Activated CD8-positive, alpha-beta T cell treated with anti-CD3 and anti-CD28 coated beads for 36 hours (primary cell): ENCODE data around the gene FUCA2. TPM values are rescaled to one million over a fixed set of nuclear protein-coding genes. Genes with fewer than 3 reads are reported as not detected.

Experiments
- ATAC-seq: fragments of 200-7000 bp; cut with Tn5 transposase; one replicate; pipeline ENCODE4 v1.10.0; 2021; ENCODE audit warnings: mild to moderate bottlenecking, moderate library complexity
- CTCF ChIA-PET: fragments of 350-600 bp; sonication (Branson Sonifier 250); formaldehyde crosslinking; loops from one replicate; lab custom pipeline; 2021; ENCODE audit warnings: antibody characterized with exemption; lab: Charles Lee
- POLR2A ChIA-PET: fragments of 350-600 bp; sonication (Branson Sonifier 250); formaldehyde crosslinking; loops from one replicate; lab custom pipeline; 2021; ENCODE audit warnings: antibody characterized with exemption; lab: Charles Lee
- DNase-seq: peaks from one replicate; pipeline ENCODE4 v3.0.0-alpha.2; 2020
- H3K27ac Mint-ChIP-seq: one replicate; pipeline ENCODE4 v1.8.0; 2021; ENCODE audit warnings: mild to moderate bottlenecking, mixed read lengths
- H3K27me3 Mint-ChIP-seq: one replicate; pipeline ENCODE4 v1.8.0; 2021; ENCODE audit warnings: mixed read lengths
- H3K36me3 Mint-ChIP-seq: one replicate; pipeline ENCODE4 v1.8.0; 2021; ENCODE audit warnings: low read depth, mixed read lengths
- H3K4me1 Mint-ChIP-seq: one replicate; pipeline ENCODE4 v1.8.0; 2021; ENCODE audit warnings: low read depth, mixed read lengths
- H3K4me3 Mint-ChIP-seq: one replicate; pipeline ENCODE4 v1.8.0; 2021; ENCODE audit warnings: mild to moderate bottlenecking, moderate library complexity, mixed read lengths
- H3K9me3 Mint-ChIP-seq: one replicate; pipeline ENCODE4 v1.8.0; 2021; ENCODE audit warnings: mixed read lengths
- intact Hi-C: fragments of 100-400 bp; cut with micrococcal nuclease; formaldehyde crosslinking; loops from one replicate; pipeline ENCODE4 v1.10.0; 2022
- total RNA-seq, 2 experiments: library from RNA; stranded (reverse); gene quantifications; one replicate each; pipeline ENCODE4 v1.2.3, GENCODE V29; 2021
- TF ChIP-seq, protein P1 (sequence below): fragments of 200-600 bp; IDR thresholded peaks from one replicate; pipeline ENCODE4 v1.8.0; 2022; ENCODE audit warnings: antibody characterized with exemption, mild to moderate bottlenecking

Gene FUCA2
- total RNA-seq, 2 experiments from 2014 or later = 6.6 to 8.5 TPM

DNA sequence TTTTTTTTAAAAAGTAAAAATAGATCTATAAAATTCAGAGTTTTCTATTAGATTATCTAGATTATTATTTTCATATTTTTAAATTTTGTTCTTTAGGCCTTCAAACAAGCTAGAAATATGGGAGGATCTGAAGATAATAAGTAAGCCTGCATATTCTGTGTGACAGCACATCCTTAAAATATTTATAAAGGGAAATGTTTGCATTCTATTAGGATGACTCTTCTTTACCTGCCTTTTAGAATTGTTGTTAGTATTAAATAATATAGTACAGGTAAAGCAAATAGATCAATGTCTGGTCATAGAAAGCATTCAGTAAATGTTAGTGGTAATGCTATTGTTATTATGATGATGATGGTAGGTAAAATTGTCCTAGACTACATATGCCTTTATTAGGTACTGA, 43.5 kb downstream of the FUCA2 start:
- DNase-seq = no peak
- CTCF ChIA-PET = no interaction called here
- Mint-ChIP-seq H3K27ac (no peak overlapping the region), H3K4me1 (no peaks in the 10 kb centered on the region), H3K36me3 (peaks cover 34% of the 10 kb centered on the region), H3K9me3 (no peaks in the 10 kb centered on the region), H3K27me3 (no peaks in the 10 kb centered on the region), H3K4me3 (no peak overlapping the region)
- POLR2A ChIA-PET = interaction anchor here (0.7 to 1.0 kb wide), 2 partner anchors 11 to 74 kb away, joined by 3 read pairs; no protein-coding TSS in a partner anchor
- no peak for ATAC-seq
- intact Hi-C loops = no loop called here
- TF ChIP-seq, protein P1, sequence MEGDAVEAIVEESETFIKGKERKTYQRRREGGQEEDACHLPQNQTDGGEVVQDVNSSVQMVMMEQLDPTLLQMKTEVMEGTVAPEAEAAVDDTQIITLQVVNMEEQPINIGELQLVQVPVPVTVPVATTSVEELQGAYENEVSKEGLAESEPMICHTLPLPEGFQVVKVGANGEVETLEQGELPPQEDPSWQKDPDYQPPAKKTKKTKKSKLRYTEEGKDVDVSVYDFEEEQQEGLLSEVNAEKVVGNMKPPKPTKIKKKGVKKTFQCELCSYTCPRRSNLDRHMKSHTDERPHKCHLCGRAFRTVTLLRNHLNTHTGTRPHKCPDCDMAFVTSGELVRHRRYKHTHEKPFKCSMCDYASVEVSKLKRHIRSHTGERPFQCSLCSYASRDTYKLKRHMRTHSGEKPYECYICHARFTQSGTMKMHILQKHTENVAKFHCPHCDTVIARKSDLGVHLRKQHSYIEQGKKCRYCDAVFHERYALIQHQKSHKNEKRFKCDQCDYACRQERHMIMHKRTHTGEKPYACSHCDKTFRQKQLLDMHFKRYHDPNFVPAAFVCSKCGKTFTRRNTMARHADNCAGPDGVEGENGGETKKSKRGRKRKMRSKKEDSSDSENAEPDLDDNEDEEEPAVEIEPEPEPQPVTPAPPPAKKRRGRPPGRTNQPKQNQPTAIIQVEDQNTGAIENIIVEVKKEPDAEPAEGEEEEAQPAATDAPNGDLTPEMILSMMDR = no peak

DNA sequence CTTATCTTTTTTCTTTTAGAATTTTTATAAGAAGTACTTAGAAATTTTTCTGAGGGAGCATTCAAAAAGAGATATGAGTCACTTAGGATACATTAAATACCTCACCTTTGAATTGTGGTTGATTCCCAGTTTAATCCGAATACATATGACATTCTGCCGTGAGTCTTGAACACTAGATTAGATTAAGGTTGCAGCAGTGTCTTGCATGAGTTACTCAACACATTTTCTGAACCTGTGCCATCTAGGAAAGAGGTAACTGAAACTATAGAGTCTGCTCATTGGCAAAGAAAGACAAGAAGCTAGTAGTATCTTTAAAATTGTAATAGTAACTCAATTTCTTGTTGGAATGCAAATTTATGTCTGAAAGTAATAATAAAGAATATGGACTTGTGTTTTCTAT, 46.0 kb downstream of the FUCA2 start:
- TF ChIP-seq, protein P1 = no peak
- ChIA-PET POLR2A (no interaction called here), CTCF (no interaction called here)
- peaks cover 34% of the 10 kb centered on the region for H3K36me3 Mint-ChIP-seq
- H3K9me3 Mint-ChIP-seq = no peaks in the 10 kb centered on the region
- no peaks in the 10 kb centered on the region for H3K27me3 Mint-ChIP-seq
- H3K27ac Mint-ChIP-seq = no peak overlapping the region
- intact Hi-C loops = no loop called here
- DNase-seq = no peak
- no peak for ATAC-seq
- H3K4me1 Mint-ChIP-seq = peaks cover 4% of the 10 kb centered on the region
- no peak overlapping the region for H3K4me3 Mint-ChIP-seq

DNA sequence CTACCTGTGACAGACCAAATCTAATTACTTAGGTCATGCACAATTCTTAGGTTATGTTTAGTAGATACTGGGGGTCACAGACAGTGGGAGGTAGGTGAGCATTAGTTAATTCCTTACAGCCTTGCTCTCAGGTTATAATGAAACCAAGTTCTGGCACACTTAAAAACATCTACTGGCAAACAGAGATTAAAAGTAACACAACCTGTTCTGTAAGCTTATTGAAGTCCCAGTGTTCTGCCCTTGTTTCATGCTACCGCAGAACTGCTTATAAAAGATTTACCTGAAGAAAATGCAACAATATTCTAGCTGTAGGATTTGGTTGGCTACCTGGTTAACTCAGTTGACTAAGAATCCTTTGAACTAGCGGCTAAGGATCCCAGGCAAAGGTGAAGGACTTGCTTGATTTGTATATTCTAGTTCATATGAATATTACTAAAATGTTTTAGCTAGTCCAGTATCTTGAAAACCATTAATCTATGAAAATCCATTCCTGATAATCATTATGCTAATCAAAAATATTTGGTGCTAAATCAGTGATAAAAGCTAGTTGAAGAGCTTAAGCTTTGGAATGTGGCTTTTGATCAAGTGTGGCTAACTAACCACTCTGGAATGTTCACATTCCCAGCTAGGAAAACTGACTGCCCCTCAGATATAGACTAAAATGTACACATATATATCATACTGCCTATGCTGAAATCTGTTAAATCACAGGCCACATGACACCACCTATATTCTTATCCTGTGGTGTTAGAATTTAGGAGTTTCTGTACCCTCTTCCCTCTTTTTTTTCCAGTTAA, 53.8 kb downstream of the FUCA2 start:
- ATAC-seq (no peak), DNase-seq (no peak)
- Mint-ChIP-seq H3K27ac (no peak overlapping the region), H3K36me3 (peaks cover 25% of the 10 kb centered on the region), H3K27me3 (no peaks in the 10 kb centered on the region), H3K9me3 (no peaks in the 10 kb centered on the region), H3K4me1 (peaks cover 27% of the 10 kb centered on the region), H3K4me3 (no peak overlapping the region)
- TF ChIP-seq, protein P1 = no peak
- CTCF ChIA-PET = interaction anchor here (0.7 to 1.1 kb wide), 2 partner anchors 55 kb away, joined by 3 to 5 read pairs; no protein-coding TSS in a partner anchor
- intact Hi-C loops = no loop called here
- POLR2A ChIA-PET = interaction anchor here (0.6 kb wide), 1 partner anchor 10 kb away, joined by 3 read pairs; no protein-coding TSS in a partner anchor

DNA sequence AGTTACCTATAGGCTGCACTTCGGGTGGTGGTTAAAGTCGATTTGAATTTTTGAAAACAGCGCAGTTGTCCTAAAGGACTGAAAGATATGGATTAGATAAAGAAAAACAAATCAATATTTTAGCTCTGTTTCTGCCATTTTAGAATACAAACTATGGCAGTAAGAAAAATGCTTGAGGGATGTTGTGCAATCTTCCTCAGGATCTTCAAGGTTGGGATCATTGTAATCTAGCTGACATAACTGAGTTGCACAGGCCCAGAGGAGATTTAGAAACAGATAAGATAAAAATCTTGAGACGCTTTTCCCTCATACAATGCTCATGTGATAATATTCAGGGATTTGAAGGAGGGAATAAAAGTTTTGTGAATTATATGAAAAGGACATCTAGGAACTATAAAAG, 60.0 kb downstream of the FUCA2 start:
- ChIA-PET CTCF (no interaction called here), POLR2A (interaction anchor here (0.6 kb wide), 1 partner anchor 593 kb away, joined by 3 read pairs; no protein-coding TSS in a partner anchor)
- H3K4me1 Mint-ChIP-seq = peaks cover 45% of the 10 kb centered on the region
- no peaks in the 10 kb centered on the region for H3K9me3 Mint-ChIP-seq
- no peak for ATAC-seq
- H3K4me3 Mint-ChIP-seq = peak overlapping the region; percentile 88
- TF ChIP-seq, protein P1 = no peak
- peaks cover 27% of the 10 kb centered on the region for H3K36me3 Mint-ChIP-seq
- no peaks in the 10 kb centered on the region for H3K27me3 Mint-ChIP-seq
- H3K27ac Mint-ChIP-seq = peak overlapping the region; percentile 99
- intact Hi-C loops = no loop called here
- DNase-seq = no peak
